HEK293 (cell line): Measurements from ENCODE around the gene DENND11.

Experiments
- CTCF ChIA-PET: fragments of 350-600 bp; formaldehyde crosslinking; extraction: SDS; loops from one replicate; lab custom pipeline; 2021; ENCODE audit warnings: antibody characterized with exemption; lab: Yijun Ruan, JAX
- POLR2A ChIA-PET: fragments of 300-600 bp; formaldehyde crosslinking; extraction: SDS; loops from one replicate; lab custom pipeline; 2020; ENCODE audit warnings: antibody characterized with exemption, inconsistent platforms; lab: Yijun Ruan, JAX
- H3K27ac ChIP-seq: fragments of 200-500 bp; sonication (Bioruptor generic); 2 replicates; pipeline ENCODE4 v1.5.1; 2014; ENCODE audit warnings: low read depth, low read length, control low read depth, inconsistent platforms; ENCODE audit errors: extremely low read depth
- H3K36me3 ChIP-seq, 2 experiments: fragments of 200-500 bp in 1 of 2; sonication (Bioruptor generic) in 1 of 2; 1 replicate in 1 of 2; 2 replicates in 1 of 2; pipeline ENCODE4 v1.5.1; 2014 to 2017; ENCODE audit warnings: inconsistent platforms in 2 of 2, low read length in 2 of 2; ENCODE audit not compliant: control insufficient read depth in 2 of 2, insufficient read depth in 1 of 2
- H3K4me1 ChIP-seq: fragments of 200-500 bp; sonication (Bioruptor generic); 2 replicates; pipeline ENCODE4 v1.5.1; 2014; ENCODE audit warnings: mild to moderate bottlenecking, low read length, inconsistent platforms; ENCODE audit not compliant: control insufficient read depth, insufficient read depth
- H3K4me3 ChIP-seq: 2 replicates; pipeline ENCODE4 v1.5.1; 2011; ENCODE audit warnings: low read depth, mild to moderate bottlenecking, control low read depth, low read length, moderate library complexity
- H3K9me3 ChIP-seq: fragments of 200-500 bp; sonication (Bioruptor generic); 2 replicates; pipeline ENCODE4 v1.5.1; 2014; ENCODE audit warnings: low read depth, low read length, inconsistent platforms; ENCODE audit not compliant: control insufficient read depth, insufficient read depth
- BCL11B ChIP-seq: fragments of 450-650 bp; formaldehyde crosslinking; IDR thresholded peaks from 2 replicates; pipeline ENCODE4 v1.5.1; 2016; ENCODE audit warnings: low read depth, missing biosample characterization, missing genetic modification characterization
- GLI2 ChIP-seq: fragments of 450-650 bp; formaldehyde crosslinking; IDR thresholded peaks from 2 replicates; pipeline ENCODE4; 2017; ENCODE audit warnings: missing biosample characterization, missing genetic modification characterization, low read depth, borderline replicate concordance
- IKZF3 ChIP-seq: fragments of 450-650 bp; IDR thresholded peaks from 2 replicates; pipeline ENCODE4 v1.5.0; 2018; ENCODE audit warnings: missing biosample characterization, mild to moderate bottlenecking, missing genetic modification characterization, moderate library complexity
- MEIS1 ChIP-seq: sonication (generic); formaldehyde crosslinking; IDR thresholded peaks from 2 replicates; pipeline ENCODE4 v1.8.1; 2022; ENCODE audit warnings: missing genetic modification reagents, mild to moderate bottlenecking, borderline replicate concordance
- OVOL3 ChIP-seq: fragments of 450-650 bp; formaldehyde crosslinking; IDR thresholded peaks from 2 replicates; pipeline ENCODE4 v1.5.1; 2016; ENCODE audit warnings: missing biosample characterization, missing genetic modification characterization
- SCRT2 ChIP-seq: fragments of 450-650 bp; formaldehyde crosslinking; IDR thresholded peaks from 2 replicates; pipeline ENCODE4 v1.5.1; 2016; ENCODE audit warnings: missing biosample characterization, missing genetic modification characterization
- ZBTB17 ChIP-seq: fragments of 450-650 bp; formaldehyde crosslinking; IDR thresholded peaks from 2 replicates; pipeline ENCODE4 v1.5.1; 2016; ENCODE audit warnings: missing biosample characterization, missing genetic modification characterization
- ZFHX2 ChIP-seq: fragments of 450-650 bp; formaldehyde crosslinking; conservative IDR thresholded peaks from 2 replicates; pipeline ENCODE4 v1.5.1; 2016; ENCODE audit warnings: missing biosample characterization, missing genetic modification characterization
- ZIC2 ChIP-seq: fragments of 450-650 bp; formaldehyde crosslinking; IDR thresholded peaks from 2 replicates; pipeline ENCODE4 v1.5.1; 2016; ENCODE audit warnings: missing biosample characterization, missing genetic modification characterization
- ZNF112 ChIP-seq: fragments of 450-650 bp; formaldehyde crosslinking; IDR thresholded peaks from 2 replicates; pipeline ENCODE4 v1.5.0; 2017; ENCODE audit warnings: missing biosample characterization, missing genetic modification characterization
- ZNF223 ChIP-seq: fragments of 450-650 bp; formaldehyde crosslinking; IDR thresholded peaks from 2 replicates; pipeline ENCODE4 v1.5.1; 2016; ENCODE audit warnings: missing biosample characterization, missing genetic modification characterization
- ZNF366 ChIP-seq: fragments of 450-650 bp; formaldehyde crosslinking; conservative IDR thresholded peaks from 2 replicates; pipeline ENCODE4 v1.5.1; 2016; ENCODE audit warnings: missing biosample characterization, missing genetic modification characterization
- ZNF548 ChIP-seq: fragments of 450-650 bp; formaldehyde crosslinking; IDR thresholded peaks from 2 replicates; pipeline ENCODE4 v1.5.1; 2016; ENCODE audit warnings: missing biosample characterization, missing genetic modification characterization
- ZNF596 ChIP-seq: fragments of 450-650 bp; IDR thresholded peaks from 2 replicates; pipeline ENCODE4 v1.5.0; 2018; ENCODE audit warnings: missing biosample characterization, mild to moderate bottlenecking, missing genetic modification characterization, moderate library complexity
- ZNF610 ChIP-seq: fragments of 450-650 bp; formaldehyde crosslinking; IDR thresholded peaks from 2 replicates; pipeline ENCODE4 v1.5.1; 2016; ENCODE audit warnings: missing biosample characterization, missing genetic modification characterization, borderline replicate concordance
- ZNF664 ChIP-seq: fragments of 450-650 bp; formaldehyde crosslinking; IDR thresholded peaks from 2 replicates; pipeline ENCODE4 v1.5.1; 2016; ENCODE audit warnings: missing biosample characterization, missing genetic modification characterization
- ZNF670 ChIP-seq: fragments of 450-650 bp; formaldehyde crosslinking; IDR thresholded peaks from 2 replicates; pipeline ENCODE4 v1.5.1; 2016; ENCODE audit warnings: missing biosample characterization, missing genetic modification characterization, low read depth
- ZNF791 ChIP-seq: fragments of 450-650 bp; formaldehyde crosslinking; IDR thresholded peaks from 2 replicates; pipeline ENCODE4 v1.5.1; 2016; ENCODE audit warnings: missing biosample characterization, missing genetic modification characterization
- ZNF843 ChIP-seq: fragments of 450-650 bp; formaldehyde crosslinking; IDR thresholded peaks from 2 replicates; pipeline ENCODE4 v1.5.1; 2016; ENCODE audit warnings: missing biosample characterization, missing genetic modification characterization
- ZSCAN16 ChIP-seq: fragments of 450-650 bp; formaldehyde crosslinking; IDR thresholded peaks from 2 replicates; pipeline ENCODE4 v1.5.1; 2016; ENCODE audit warnings: missing biosample characterization, missing genetic modification characterization
- ZSCAN30 ChIP-seq: fragments of 450-650 bp; IDR thresholded peaks from 2 replicates; pipeline ENCODE4 v1.5.1; 2018; ENCODE audit warnings: missing biosample characterization, mild to moderate bottlenecking, missing genetic modification characterization, moderate library complexity
- TF ChIP-seq, protein P1 (sequence below): fragments of 450-650 bp; formaldehyde crosslinking; IDR thresholded peaks from 2 replicates; pipeline ENCODE4 v1.5.1; 2017; ENCODE audit warnings: missing biosample characterization, missing genetic modification characterization
- TF ChIP-seq, protein P2 (sequence below): fragments of 450-650 bp; formaldehyde crosslinking; conservative IDR thresholded peaks from 2 replicates; pipeline ENCODE4 v1.5.1; 2016; ENCODE audit warnings: low read depth, missing biosample characterization, missing genetic modification characterization
- TF ChIP-seq, protein P3 (sequence below): fragments of 450-650 bp; formaldehyde crosslinking; IDR thresholded peaks from 2 replicates; pipeline ENCODE4 v1.5.1; 2016; ENCODE audit warnings: missing biosample characterization, missing genetic modification characterization, borderline replicate concordance

Gene DENND11

DNA sequence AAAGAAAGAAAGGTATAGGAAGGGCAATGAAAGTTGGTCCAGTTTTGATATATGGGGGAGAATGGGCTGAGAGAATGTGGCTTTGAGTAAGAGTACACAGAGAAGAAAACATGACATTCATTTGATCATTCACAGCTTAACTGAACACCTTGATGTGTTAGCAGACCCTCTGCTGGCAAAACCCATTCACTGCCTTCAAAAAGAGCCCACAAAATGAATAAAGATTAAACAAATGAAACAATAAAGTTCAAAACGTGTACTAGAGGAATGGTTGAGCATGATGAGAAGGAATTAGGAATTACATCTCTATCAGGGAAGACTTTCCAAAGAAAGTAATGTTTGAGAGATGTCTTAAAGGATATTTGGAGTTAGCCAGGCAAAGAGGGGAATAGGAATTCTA, 8.3 kb upstream of the DENND11 start:
- Histone ChIP-seq H3K9me3 (no peaks in the 10 kb centered on the region), H3K36me3 (no peaks in the 10 kb centered on the region)
- 0 out of 2 replicates have a peak, but pooled peaks have one; percentile 48 for TF ChIP-seq ZSCAN16 (tag by site-specific recombination)
- TF ChIP-seq, protein P1, sequence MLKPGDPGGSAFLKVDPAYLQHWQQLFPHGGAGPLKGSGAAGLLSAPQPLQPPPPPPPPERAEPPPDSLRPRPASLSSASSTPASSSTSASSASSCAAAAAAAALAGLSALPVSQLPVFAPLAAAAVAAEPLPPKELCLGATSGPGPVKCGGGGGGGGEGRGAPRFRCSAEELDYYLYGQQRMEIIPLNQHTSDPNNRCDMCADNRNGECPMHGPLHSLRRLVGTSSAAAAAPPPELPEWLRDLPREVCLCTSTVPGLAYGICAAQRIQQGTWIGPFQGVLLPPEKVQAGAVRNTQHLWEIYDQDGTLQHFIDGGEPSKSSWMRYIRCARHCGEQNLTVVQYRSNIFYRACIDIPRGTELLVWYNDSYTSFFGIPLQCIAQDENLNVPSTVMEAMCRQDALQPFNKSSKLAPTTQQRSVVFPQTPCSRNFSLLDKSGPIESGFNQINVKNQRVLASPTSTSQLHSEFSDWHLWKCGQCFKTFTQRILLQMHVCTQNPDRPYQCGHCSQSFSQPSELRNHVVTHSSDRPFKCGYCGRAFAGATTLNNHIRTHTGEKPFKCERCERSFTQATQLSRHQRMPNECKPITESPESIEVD (tag by site-specific recombination): no peak
- no peak for TF ChIP-seq ZNF610
- TF ChIP-seq, all 188 proteins: peak for 1
- H3K27ac ChIP-seq: no peak overlapping the region
- CTCF ChIA-PET: interaction anchor here (0.7 kb wide), 1 partner anchor 49 kb away, joined by 3 read pairs; no protein-coding TSS in a partner anchor
- POLR2A ChIA-PET: interaction anchor here (0.9 kb wide), 1 partner anchor 9 kb away, joined by 3 read pairs; the partner anchor contains the start of gene DENND11
- no peaks in the 10 kb centered on the region for H3K4me1 ChIP-seq
- H3K4me3 ChIP-seq: no peak overlapping the region

DNA sequence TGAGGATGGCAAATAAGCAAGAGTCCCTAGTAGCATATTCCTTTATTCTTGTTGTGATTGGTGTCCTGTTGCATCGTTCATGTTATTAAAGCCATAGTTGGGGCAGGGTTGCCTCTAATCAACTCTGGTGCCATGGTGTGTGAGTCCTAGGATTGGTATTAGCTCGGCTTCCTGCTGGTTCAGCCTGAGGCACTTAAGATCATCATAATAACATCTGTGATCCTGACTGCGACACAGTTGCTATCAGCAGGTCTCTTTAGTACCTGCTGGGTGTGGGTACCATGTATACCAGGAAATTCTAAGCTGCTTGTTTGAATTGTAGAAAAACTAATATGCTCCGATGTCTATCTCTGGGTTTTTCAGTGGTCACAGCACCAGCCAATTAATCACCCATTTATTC, 7.8 kb upstream of the DENND11 start:
- POLR2A ChIA-PET: interaction anchor here (0.9 kb wide), 1 partner anchor 8 kb away, joined by 3 read pairs; the partner anchor contains the start of gene DENND11
- TF ChIP-seq ZSCAN16 (tag by site-specific recombination): no peak
- TF ChIP-seq ZIC2 (tag by site-specific recombination): peak; percentile 67
- 0 out of 2 replicates have a peak, but pooled peaks have one; percentile 17 for TF ChIP-seq SCRT2 (tag by site-specific recombination)
- no peak for TF ChIP-seq ZNF664
- TF ChIP-seq, all 188 proteins: peak for 2
- CTCF ChIA-PET: interaction anchor here (0.7 kb wide), 1 partner anchor 48 kb away, joined by 3 read pairs; no protein-coding TSS in a partner anchor
- H3K9me3 ChIP-seq: no peaks in the 10 kb centered on the region
- no peaks in the 10 kb centered on the region for H3K4me1 ChIP-seq
- no peak overlapping the region for H3K4me3 ChIP-seq
- H3K36me3 ChIP-seq: no peaks in the 10 kb centered on the region
- no peak overlapping the region for H3K27ac ChIP-seq

DNA sequence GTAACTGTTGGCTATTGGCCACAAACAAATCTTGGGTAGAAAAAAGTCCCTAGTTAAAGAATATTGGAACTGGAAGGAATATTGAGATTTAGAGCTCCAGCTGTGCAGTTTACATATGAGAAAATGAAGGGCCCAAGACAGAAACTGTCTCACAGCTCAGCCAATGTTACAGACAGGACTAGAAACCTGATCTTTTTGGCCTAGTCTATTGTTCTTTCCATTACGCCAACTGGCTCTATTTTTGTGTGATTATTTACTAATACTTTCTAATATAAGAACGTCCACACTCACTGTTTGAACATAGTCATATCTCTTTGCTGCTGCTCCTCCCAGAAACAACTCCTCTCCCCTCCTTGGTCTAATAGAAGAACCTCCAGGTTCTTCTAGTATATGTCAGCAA, 7.4 kb upstream of the DENND11 start:
- H3K4me1 ChIP-seq: no peaks in the 10 kb centered on the region
- POLR2A ChIA-PET: interaction anchor here (0.9 kb wide), 1 partner anchor 8 kb away, joined by 3 read pairs; the partner anchor contains the start of gene DENND11
- TF ChIP-seq, protein P2, sequence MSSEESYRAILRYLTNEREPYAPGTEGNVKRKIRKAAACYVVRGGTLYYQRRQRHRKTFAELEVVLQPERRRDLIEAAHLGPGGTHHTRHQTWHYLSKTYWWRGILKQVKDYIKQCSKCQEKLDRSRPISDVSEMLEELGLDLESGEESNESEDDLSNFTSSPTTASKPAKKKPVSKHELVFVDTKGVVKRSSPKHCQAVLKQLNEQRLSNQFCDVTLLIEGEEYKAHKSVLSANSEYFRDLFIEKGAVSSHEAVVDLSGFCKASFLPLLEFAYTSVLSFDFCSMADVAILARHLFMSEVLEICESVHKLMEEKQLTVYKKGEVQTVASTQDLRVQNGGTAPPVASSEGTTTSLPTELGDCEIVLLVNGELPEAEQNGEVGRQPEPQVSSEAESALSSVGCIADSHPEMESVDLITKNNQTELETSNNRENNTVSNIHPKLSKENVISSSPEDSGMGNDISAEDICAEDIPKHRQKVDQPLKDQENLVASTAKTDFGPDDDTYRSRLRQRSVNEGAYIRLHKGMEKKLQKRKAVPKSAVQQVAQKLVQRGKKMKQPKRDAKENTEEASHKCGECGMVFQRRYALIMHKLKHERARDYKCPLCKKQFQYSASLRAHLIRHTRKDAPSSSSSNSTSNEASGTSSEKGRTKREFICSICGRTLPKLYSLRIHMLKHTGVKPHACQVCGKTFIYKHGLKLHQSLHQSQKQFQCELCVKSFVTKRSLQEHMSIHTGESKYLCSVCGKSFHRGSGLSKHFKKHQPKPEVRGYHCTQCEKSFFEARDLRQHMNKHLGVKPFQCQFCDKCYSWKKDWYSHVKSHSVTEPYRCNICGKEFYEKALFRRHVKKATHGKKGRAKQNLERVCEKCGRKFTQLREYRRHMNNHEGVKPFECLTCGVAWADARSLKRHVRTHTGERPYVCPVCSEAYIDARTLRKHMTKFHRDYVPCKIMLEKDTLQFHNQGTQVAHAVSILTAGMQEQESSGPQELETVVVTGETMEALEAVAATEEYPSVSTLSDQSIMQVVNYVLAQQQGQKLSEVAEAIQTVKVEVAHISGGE (tag by site-specific recombination): no peak
- TF ChIP-seq ZNF548 (tag by site-specific recombination): no peak
- TF ChIP-seq, protein P3, sequence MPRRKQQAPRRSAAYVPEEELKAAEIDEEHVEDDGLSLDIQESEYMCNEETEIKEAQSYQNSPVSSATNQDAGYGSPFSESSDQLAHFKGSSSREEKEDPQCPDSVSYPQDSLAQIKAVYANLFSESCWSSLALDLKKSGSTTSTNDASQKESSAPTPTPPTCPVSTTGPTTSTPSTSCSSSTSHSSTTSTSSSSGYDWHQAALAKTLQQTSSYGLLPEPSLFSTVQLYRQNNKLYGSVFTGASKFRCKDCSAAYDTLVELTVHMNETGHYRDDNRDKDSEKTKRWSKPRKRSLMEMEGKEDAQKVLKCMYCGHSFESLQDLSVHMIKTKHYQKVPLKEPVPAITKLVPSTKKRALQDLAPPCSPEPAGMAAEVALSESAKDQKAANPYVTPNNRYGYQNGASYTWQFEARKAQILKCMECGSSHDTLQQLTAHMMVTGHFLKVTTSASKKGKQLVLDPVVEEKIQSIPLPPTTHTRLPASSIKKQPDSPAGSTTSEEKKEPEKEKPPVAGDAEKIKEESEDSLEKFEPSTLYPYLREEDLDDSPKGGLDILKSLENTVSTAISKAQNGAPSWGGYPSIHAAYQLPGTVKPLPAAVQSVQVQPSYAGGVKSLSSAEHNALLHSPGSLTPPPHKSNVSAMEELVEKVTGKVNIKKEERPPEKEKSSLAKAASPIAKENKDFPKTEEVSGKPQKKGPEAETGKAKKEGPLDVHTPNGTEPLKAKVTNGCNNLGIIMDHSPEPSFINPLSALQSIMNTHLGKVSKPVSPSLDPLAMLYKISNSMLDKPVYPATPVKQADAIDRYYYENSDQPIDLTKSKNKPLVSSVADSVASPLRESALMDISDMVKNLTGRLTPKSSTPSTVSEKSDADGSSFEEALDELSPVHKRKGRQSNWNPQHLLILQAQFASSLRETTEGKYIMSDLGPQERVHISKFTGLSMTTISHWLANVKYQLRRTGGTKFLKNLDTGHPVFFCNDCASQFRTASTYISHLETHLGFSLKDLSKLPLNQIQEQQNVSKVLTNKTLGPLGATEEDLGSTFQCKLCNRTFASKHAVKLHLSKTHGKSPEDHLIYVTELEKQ (tag by site-specific recombination): no peak
- TF ChIP-seq ZNF112 (tag by site-specific recombination): no peak
- no peak for TF ChIP-seq ZBTB17 (tag by site-specific recombination)
- no peak for TF ChIP-seq ZNF366 (tag by site-specific recombination)
- TF ChIP-seq ZNF791 (tag by site-specific recombination): no peak
- no peak for TF ChIP-seq ZNF596 (tag by site-specific recombination)
- TF ChIP-seq BCL11B: no peak
- no peak for TF ChIP-seq ZNF670 (tag by site-specific recombination)
- TF ChIP-seq ZNF223: no peak
- no peak for TF ChIP-seq OVOL3
- TF ChIP-seq ZSCAN30 (tag by site-specific recombination): no peak
- no peak for TF ChIP-seq ZFHX2
- no peak for TF ChIP-seq GLI2 (tag by site-specific recombination)
- TF ChIP-seq IKZF3: no peak
- no peak for TF ChIP-seq ZNF843
- no peak for TF ChIP-seq MEIS1
- TF ChIP-seq, all 188 proteins: peak for 0
- no peaks in the 10 kb centered on the region for H3K9me3 ChIP-seq
- H3K36me3 ChIP-seq: no peaks in the 10 kb centered on the region
- no peak overlapping the region for H3K4me3 ChIP-seq
- H3K27ac ChIP-seq: no peak overlapping the region
- CTCF ChIA-PET: interaction anchor here (0.7 kb wide), 1 partner anchor 48 kb away, joined by 3 read pairs; no protein-coding TSS in a partner anchor
